ENCODE data around the gene TDRD6. TPM values are rescaled to one million over a fixed set of nuclear protein-coding genes. Genes with fewer than 3 reads are reported as not detected.

Gene TDRD6
- polyA plus RNA-seq, 1 experiment, result not detected

DNA sequence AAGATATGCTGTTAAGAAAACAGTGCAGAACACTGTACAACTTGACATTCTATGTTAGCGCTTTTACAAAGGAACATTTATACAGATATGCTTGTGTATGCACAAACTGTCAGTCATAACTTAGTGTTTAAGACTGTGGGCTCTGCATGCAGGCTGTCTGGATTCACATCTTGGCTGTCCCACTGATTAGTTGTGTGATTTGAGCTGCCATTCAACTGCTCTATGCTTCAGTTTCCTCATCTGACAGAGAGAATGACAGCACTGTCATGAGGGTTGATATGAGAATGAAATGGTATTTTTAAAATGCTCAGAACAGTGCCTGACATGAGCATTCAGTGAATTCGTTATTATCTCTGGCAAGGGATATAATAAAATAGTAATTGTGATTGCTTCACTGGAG lies 26.2 kb upstream of the TDRD6 start:
- POLR2A ChIA-PET, result no interaction called here
- Histone ChIP-seq H3K9me3 (ENCODE audit: control insufficient read depth, insufficient read depth, low read length) (no peaks in the 10 kb centered on the region), H3K27me3 (ENCODE audit: control insufficient read depth, insufficient read depth, low read length) (no peaks in the 10 kb centered on the region), H3K27ac (ENCODE audit: low read depth, low read length) (no peak overlapping the region), H3K4me3 (ENCODE audit: low read depth, low read length) (no peak overlapping the region)
- CTCF ChIA-PET, result interaction anchor here (0.9 to 1.0 kb wide), 2 partner anchors 29 to 42 kb away, joined by 3 read pairs; no protein-coding TSS in a partner anchor
- TF ChIP-seq, protein P1, sequence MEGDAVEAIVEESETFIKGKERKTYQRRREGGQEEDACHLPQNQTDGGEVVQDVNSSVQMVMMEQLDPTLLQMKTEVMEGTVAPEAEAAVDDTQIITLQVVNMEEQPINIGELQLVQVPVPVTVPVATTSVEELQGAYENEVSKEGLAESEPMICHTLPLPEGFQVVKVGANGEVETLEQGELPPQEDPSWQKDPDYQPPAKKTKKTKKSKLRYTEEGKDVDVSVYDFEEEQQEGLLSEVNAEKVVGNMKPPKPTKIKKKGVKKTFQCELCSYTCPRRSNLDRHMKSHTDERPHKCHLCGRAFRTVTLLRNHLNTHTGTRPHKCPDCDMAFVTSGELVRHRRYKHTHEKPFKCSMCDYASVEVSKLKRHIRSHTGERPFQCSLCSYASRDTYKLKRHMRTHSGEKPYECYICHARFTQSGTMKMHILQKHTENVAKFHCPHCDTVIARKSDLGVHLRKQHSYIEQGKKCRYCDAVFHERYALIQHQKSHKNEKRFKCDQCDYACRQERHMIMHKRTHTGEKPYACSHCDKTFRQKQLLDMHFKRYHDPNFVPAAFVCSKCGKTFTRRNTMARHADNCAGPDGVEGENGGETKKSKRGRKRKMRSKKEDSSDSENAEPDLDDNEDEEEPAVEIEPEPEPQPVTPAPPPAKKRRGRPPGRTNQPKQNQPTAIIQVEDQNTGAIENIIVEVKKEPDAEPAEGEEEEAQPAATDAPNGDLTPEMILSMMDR (IDR thresholded peaks at IDR 0.05; ENCODE audit: low read depth, low read length), result no peak
- no peak for DNase-seq (ENCODE audit: low read depth, low spot score)

DNA sequence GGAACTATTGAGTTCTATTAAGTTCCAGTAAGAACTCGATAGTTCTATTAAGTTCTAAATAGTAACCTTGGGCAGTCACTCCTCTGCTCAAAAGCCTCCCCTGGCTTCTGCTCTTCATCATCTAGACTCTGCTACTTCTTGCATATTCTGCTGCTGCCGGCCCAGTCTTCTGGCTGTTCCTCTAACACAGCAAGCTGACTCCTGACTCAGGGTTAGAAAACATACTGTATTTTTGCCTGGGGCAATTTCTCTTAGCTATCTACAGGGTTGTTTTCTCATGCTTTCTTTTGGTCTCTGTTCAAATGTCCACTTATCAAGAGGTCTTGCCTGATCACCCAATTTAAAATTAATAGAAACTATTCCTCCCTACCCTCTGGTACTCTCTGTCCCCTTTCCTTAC lies 20.3 kb upstream of the TDRD6 start:
- H3K27ac ChIP-seq (ENCODE audit: low read depth, low read length), result no peak overlapping the region
- POLR2A ChIA-PET, result no interaction called here
- CTCF ChIA-PET, result no interaction called here

DNA sequence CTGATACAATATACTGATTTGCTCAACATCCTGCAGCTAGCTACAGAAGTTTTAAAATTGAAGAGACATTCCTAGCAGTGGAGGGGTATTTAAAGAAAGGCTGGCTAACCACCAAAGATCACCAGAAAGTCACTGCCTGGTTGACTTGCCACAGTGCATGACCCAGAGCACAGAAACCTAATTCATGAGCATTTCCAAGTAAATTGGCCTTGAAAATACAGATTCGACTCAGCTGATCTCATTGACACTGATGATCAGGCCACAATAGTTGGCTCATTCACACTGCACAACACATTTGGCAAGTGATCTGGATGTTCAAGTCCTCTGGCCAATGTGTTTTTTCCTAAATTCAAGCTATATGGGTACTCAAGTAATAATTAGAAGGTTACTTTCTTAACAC lies 13.3 kb upstream of the TDRD6 start:
- DNase-seq (ENCODE audit: low read depth, low spot score), result no peak
- H3K4me3 ChIP-seq (ENCODE audit: low read depth, low read length), result no peak overlapping the region
- H3K9me3 ChIP-seq (ENCODE audit: control insufficient read depth, insufficient read depth, low read length), result no peaks in the 10 kb centered on the region
- POLR2A ChIA-PET, result no interaction called here
- no peaks in the 10 kb centered on the region for H3K27me3 ChIP-seq (ENCODE audit: control insufficient read depth, insufficient read depth, low read length)
- no peak overlapping the region for H3K27ac ChIP-seq (ENCODE audit: low read depth, low read length)
- CTCF ChIA-PET, result no interaction called here
- TF ChIP-seq, protein P1 (IDR thresholded peaks at IDR 0.05; ENCODE audit: low read depth, low read length), result no peak

More for the DNA sequence above, 20.3 kb upstream of the TDRD6 start:
- H3K27me3 ChIP-seq (ENCODE audit: control insufficient read depth, insufficient read depth, low read length), result no peaks in the 10 kb centered on the region
- H3K9me3 ChIP-seq (ENCODE audit: control insufficient read depth, insufficient read depth, low read length), result no peaks in the 10 kb centered on the region
- TF ChIP-seq, protein P1 (IDR thresholded peaks at IDR 0.05; ENCODE audit: low read depth, low read length), result no peak
- no peak overlapping the region for H3K4me3 ChIP-seq (ENCODE audit: low read depth, low read length)
- DNase-seq (ENCODE audit: low read depth, low spot score), result no peak

DNA sequence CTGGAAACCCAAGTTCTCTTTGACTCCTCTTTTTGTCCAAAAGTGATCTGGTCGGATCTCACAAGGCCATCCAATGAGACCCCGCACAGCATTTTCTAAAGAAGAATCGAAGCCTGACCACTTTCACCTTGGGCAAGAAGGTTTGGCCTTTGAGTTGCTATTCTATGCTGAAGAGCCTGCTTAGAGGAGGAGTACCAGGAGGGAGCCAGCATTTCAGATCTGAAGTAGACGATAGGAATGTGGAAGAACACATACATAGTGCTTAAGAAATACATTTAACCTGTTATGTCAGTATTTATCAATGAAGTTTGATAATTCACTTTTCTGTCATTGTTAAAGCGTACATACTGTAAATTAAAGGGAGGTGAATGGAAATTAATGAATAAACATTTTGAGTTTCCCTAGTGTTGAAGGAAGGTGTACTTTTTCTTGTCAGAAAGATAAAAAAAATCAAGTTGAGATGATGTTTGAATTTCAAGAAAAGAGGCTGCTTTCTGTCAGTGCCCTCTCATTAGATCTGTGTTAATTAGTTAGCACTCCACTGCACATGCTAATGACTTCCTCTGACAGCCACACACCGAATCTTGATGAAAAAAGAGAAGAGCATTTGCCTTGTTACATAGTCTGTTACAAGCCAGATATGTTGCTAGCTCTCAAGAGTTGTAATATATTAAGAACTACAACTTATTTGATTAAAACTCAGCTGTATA lies 10.9 kb upstream of the TDRD6 start:
- no peak overlapping the region for H3K27ac ChIP-seq (ENCODE audit: low read depth, low read length)
- no peaks in the 10 kb centered on the region for H3K27me3 ChIP-seq (ENCODE audit: control insufficient read depth, insufficient read depth, low read length)
- H3K4me3 ChIP-seq (ENCODE audit: low read depth, low read length), result no peak overlapping the region
- TF ChIP-seq, protein P1 (IDR thresholded peaks at IDR 0.05; ENCODE audit: low read depth, low read length), result no peak
- DNase-seq (ENCODE audit: low read depth, low spot score), result no peak
- no peaks in the 10 kb centered on the region for H3K9me3 ChIP-seq (ENCODE audit: control insufficient read depth, insufficient read depth, low read length)
- ChIA-PET CTCF (interaction anchor here (1.2 kb wide), 1 partner anchor 22 kb away, joined by 3 read pairs; no protein-coding TSS in a partner anchor), POLR2A (no interaction called here)

DNA sequence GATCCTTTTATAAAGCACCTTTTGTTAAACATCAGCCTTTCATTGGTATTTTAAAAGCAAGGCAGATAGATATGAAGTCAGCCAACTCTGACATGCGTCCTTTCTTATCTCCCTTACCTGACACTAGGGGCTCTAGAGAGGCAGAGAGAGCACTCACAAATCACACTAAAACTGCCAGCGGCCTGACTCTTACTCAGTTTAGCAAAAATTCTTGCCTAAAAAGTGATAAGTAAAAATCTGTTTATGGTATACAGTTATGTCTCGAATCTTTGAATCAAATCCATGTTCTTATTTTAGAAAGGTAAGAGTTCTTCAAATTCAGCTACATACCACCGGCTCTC lies 10.4 kb upstream of the TDRD6 start:
- POLR2A ChIA-PET, result no interaction called here
- no peak for DNase-seq (ENCODE audit: low read depth, low spot score)
- CTCF ChIA-PET, result interaction anchor here (0.8 to 1.2 kb wide), 2 partner anchors 9 to 22 kb away, joined by 3 to 5 read pairs; no protein-coding TSS in a partner anchor

More for the DNA sequence above, 10.4 kb upstream of the TDRD6 start:
- Histone ChIP-seq H3K4me3 (ENCODE audit: low read depth, low read length) (no peak overlapping the region), H3K27ac (ENCODE audit: low read depth, low read length) (no peak overlapping the region), H3K27me3 (ENCODE audit: control insufficient read depth, insufficient read depth, low read length) (no peaks in the 10 kb centered on the region), H3K9me3 (ENCODE audit: control insufficient read depth, insufficient read depth, low read length) (no peaks in the 10 kb centered on the region)
- TF ChIP-seq, protein P1 (IDR thresholded peaks at IDR 0.05; ENCODE audit: low read depth, low read length), result peak; percentile 31

Measured in AG04450 (cell line).